Dermis microvascular lymphatic vessel endothelial cell (primary cell): ENCODE measurements around the gene BIVM. TPM values are rescaled to one million over a fixed set of nuclear protein-coding genes. Genes with fewer than 3 reads are reported as not detected.
"Not testable (repeated sequence)": the region's sequence is repeated elsewhere in the genome, so short reads cannot be mapped to it uniquely, and the experiment has no call there.

Experiments used
- DNase-seq, 2 donors: peaks; one replicate each; pipeline versions ENCODE4 v3.0.0 to v3.0.0-alpha.2; 2010; ENCODE audit warnings: low read depth in 2 of 2
- total RNA-seq: library from RNA; depleted of rRNA; stranded (reverse); fragments of >200 nt; gene quantifications from 2 replicates; pipeline ENCODE4 v1.2.1, GENCODE V29; 2014

The BIVM gene
- total RNA-seq = 13.6 and 19.2 TPM in 2 replicates

GRCh38 chr13:102798581-102799425 lies at the start of gene BIVM, which contains the start of gene POGLUT2:
BIVM (plus strand) TSS chr13:102799119; CDS start chr13:102807268, 8,149 bp downstream.
POGLUT2 (minus strand) TSS chr13:102798976; CDS start chr13:102798670, 306 bp downstream.
- DNase-seq = peak; percentile 84 to 94

GRCh38 chr13:102751886-102752285 lies 47.0 kb upstream of the BIVM start:
- no peak for DNase-seq

GRCh38 chr13:102757006-102757405 lies 41.9 kb upstream of the BIVM start:
- DNase-seq = no peak

- no peak for DNase-seq
These were observed 40.1 kb upstream of the BIVM start for GRCh38 chr13:102758842-102759241.

- DNase-seq = no peak
These were observed 37.8 kb upstream of the BIVM start for GRCh38 chr13:102761071-102761470.

- no peak for DNase-seq
These were observed 35.2 kb upstream of the BIVM start for GRCh38 chr13:102763741-102764140.

GRCh38 chr13:102768909-102769308 lies 30.0 kb upstream of the BIVM start:
- no peak for DNase-seq

GRCh38 chr13:102769679-102770078 lies 29.2 kb upstream of the BIVM start:
- peak in 1 of 2 donors; percentile 8 for DNase-seq

- peak in 1 of 2 donors; percentile 24 for DNase-seq
These were observed 28.5 kb upstream of the BIVM start for GRCh38 chr13:102770435-102770834.

- DNase-seq = no peak
These were observed 27.4 kb upstream of the BIVM start for GRCh38 chr13:102771298-102772041.

GRCh38 chr13:102772042-102772425 lies 26.9 kb upstream of the BIVM start:
- no peak for DNase-seq

GRCh38 chr13:102773441-102774213 lies 25.3 kb upstream of the BIVM start, which contains the start of gene TEX30:
TEX30 (minus strand) TSS chr13:102773786; CDS start chr13:102770026, 3,760 bp downstream.
- peak; percentile 55 to 89 for DNase-seq

- DNase-seq = no peak
These were observed 24.7 kb upstream of the BIVM start for GRCh38 chr13:102774214-102774568.

GRCh38 chr13:102774591-102775520 lies 24.1 kb upstream of the BIVM start:
- DNase-seq = no peak

- DNase-seq = no peak
These were observed 22.6 kb upstream of the BIVM start for GRCh38 chr13:102776271-102776670.

GRCh38 chr13:102777736-102778135 lies 21.2 kb upstream of the BIVM start:
- DNase-seq = no peak

GRCh38 chr13:102779436-102780159 lies 19.3 kb upstream of the BIVM start:
- DNase-seq = no peak

- DNase-seq = not testable (repeated sequence)
These were observed 18.3 kb upstream of the BIVM start for GRCh38 chr13:102780656-102781055.

- no peak for DNase-seq
These were observed 17.3 kb upstream of the BIVM start for GRCh38 chr13:102781591-102781990.

- no peak for DNase-seq
These were observed 14.4 kb upstream of the BIVM start for GRCh38 chr13:102784483-102784882.
